Stimulated activated CD4-positive, alpha-beta T cell treated with anti-CD3 and anti-CD28 coated beads, TNF-alpha, amount 100 ng/mL, for 1 hour (primary cell): ENCODE measurements around the gene NBPF12.
A peak's percentile ranks its signal among the peaks of the same experiment; 100 is the strongest.
"Not testable (repeated sequence)": the region's sequence is repeated elsewhere in the genome, so short reads cannot be mapped to it uniquely, and the experiment has no call there.

ENCODE experiments used
- DNase-seq, 3 donors: peaks; one replicate each; pipeline ENCODE4 v3.0.0-alpha.2; 2020; ENCODE audit warnings: low read depth in 3 of 3, low spot score in 1 of 3

NBPF12 gene, protein sequence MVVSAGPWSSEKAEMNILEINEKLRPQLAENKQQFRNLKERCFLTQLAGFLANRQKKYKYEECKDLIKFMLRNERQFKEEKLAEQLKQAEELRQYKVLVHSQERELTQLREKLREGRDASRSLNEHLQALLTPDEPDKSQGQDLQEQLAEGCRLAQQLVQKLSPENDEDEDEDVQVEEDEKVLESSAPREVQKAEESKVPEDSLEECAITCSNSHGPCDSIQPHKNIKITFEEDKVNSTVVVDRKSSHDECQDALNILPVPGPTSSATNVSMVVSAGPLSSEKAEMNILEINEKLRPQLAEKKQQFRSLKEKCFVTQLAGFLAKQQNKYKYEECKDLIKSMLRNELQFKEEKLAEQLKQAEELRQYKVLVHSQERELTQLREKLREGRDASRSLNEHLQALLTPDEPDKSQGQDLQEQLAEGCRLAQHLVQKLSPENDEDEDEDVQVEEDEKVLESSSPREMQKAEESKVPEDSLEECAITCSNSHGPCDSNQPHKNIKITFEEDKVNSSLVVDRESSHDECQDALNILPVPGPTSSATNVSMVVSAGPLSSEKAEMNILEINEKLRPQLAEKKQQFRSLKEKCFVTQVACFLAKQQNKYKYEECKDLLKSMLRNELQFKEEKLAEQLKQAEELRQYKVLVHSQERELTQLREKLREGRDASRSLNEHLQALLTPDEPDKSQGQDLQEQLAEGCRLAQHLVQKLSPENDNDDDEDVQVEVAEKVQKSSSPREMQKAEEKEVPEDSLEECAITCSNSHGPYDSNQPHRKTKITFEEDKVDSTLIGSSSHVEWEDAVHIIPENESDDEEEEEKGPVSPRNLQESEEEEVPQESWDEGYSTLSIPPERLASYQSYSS (N-terminal part only)

GRCh38 chr1:146938242-146938902, at the start of gene NBPF12:
Gene NBPF12 (plus strand): TSS chr1:146938324. CDS start chr1:146960144, 21,820 bp downstream.
- peak; percentile 52 to 60 (median 54) for DNase-seq

DNA sequence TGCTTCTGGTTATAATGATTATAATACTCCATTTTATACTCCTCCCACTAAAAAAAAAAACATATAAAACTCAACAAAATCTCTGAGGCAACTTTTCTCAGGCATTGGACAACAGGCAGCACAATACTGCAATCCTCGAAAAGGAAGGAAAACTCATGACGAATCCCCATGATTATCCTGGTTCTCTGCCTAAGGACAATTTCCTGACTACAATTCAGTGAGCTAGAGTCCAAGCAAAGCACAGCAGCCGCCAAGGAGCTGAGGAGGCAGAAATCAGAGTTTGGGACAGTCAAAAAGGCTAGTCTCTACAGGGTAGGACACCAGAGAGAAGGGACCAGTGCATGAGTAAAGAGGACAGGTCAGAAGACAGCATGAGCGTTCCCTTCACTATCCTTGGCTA, 46.8 kb upstream of the NBPF12 start:
- not testable (repeated sequence) for DNase-seq

DNA sequence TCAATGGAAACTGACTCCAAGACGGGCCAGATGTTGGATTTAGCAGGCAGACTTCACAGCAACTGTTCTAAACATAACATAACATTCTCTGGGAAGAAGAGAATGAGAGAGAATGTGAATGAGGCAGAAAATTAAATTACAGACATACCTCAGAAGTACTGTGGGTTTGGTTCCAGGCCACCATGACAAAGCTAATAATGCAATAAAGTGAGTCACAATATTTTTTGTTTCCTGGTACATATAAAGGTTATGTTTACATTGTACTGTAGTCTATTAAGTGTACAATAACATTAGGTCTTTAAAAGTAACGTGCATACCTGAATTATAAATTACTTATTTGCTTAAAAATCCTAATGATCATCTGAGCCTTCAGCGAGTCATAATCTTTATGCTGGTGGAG, 45.8 kb upstream of the NBPF12 start:
- DNase-seq, result not testable (repeated sequence)

DNA sequence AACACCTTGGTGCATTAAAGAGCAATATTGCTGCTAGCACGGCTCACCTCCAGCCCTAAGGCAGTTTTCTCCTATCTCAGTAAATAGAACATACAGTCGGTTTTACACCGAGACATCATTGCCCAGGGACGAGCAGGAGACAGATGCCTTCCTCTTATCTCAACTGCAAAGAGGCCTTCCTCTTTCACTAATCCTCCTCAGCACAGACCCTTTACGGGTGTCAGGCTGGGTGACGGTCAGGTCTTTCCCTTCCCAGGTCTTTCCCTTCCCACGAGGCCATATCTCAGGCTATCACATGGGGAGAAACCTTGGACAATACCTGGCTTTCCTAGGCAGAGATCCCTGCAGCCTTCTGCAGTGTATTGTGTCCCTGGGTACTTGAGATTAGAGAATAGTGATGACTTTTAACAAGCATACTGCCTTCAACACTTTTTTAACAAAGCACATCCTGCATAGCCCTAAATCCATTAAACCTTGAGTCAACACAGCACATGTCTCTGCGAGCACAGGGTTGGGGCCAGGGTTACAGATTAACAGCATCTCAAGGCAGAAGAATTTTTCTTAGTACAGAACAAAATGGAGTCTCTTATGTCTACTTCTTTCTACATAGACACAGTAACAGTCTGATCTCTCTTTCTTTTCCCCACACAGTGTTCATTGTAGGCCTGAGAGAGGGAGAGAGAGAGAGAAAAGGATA, 30.4 kb upstream of the NBPF12 start:
- DNase-seq, result not testable (repeated sequence)

DNA sequence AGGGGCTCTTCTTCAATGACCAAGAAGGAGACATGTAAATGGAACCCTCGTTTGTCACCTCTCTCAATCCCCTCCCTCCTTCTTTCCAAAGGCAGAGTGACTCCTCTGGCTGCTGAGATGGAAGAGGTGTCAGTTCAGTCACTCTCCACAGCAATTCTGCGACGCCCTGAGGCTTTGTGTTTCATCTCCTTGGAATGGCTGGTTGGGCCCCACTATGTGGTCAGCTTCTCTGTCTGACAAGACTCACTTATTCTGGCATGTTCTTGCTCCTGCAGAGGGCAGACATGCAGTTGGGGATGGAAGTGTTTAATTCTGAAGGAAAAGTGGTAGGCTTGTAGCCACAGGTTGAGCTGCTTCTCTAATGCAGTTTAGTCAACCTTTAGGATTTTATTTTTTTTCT, 25.1 kb upstream of the NBPF12 start:
- DNase-seq, result not testable (repeated sequence)

DNA sequence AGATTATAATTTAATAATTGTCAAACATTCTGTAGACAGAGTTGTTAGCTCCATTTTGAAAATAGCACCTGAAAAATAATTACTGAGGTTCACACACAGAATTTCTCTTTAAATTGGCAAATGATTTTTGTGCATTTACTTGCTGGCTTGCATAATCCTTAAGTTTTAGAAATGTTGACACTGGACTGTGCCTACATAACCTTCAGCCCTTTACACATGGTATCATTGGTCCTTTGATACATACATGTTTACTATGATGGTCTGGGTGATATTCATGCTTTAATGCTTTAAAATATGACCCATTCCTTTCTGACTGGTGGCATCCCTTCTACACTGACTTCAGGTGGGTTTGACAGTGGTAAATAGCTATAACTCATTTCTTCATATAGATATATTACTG, 17.3 kb upstream of the NBPF12 start:
- not testable (repeated sequence) for DNase-seq

GRCh38 chr1:146922614-146923013, 15.5 kb upstream of the NBPF12 start:
- DNase-seq, result not testable (repeated sequence)

DNA sequence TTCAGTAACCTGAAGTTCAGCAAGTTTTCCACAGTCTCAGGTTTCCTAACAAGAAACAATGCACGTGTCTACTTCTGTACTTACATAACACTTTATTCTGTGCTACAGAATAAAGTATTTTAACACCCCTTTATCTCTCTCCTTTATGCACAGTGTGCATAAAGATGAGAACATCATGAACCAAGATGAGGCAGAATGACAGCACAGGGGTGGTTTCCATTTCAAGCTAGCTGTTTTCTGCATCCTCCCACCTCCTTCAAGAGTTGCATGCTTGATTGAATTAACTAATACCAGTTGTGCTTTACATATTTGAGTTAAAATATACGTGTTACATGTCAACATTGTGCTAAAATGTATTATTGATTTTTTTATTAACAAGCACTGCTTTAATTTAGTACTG, 14.0 kb upstream of the NBPF12 start:
- DNase-seq, result not testable (repeated sequence)

DNA sequence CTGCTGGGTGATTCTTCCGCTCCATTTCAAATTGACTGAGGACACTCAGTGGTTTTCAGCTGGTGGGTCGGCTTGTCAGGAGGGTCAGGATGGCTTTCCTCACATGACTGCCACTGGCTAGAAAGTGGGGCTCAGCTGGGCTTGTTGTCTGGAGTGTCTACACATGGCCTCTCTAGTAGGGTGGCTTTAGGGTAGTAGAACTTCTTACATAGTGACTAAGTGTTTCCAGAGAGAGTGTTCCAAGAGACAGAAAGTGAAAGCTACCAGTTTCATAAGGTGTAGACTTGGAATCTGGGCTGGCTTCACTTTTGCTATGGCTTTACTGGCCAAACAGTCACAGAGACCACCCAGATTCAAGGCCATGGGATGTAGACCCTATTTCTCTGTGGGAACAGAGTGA, 11.7 kb upstream of the NBPF12 start:
- not testable (repeated sequence) for DNase-seq

DNA sequence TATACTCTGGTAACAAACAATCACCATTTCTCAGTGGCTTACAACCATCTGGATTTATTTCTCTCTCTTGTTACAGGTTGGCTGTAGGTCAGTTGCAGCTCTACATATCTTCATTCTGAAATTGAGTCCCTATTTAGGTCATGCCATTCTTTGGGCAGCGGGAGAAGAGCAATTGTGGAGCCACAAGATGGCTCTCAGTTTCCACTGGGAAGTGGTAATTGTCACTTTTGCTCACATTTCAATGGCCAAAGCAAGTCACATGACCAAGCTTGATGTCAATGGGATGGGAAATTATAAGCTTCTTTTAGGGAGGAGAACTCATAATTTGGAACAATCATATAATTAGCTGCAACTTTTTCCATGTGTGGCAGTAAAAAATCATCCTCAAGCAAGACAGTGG, 7.9 kb upstream of the NBPF12 start:
- DNase-seq, result not testable (repeated sequence)

GRCh38 chr1:146934390-146935223, 3.5 kb upstream of the NBPF12 start:
- not testable (repeated sequence) for DNase-seq

- not testable (repeated sequence) for DNase-seq
These were observed 662 bp upstream of the NBPF12 start for GRCh38 chr1:146937462-146937861.

- not testable (repeated sequence) for DNase-seq
These were observed 1.0 kb downstream of the NBPF12 start for GRCh38 chr1:146938927-146939786.

DNA sequence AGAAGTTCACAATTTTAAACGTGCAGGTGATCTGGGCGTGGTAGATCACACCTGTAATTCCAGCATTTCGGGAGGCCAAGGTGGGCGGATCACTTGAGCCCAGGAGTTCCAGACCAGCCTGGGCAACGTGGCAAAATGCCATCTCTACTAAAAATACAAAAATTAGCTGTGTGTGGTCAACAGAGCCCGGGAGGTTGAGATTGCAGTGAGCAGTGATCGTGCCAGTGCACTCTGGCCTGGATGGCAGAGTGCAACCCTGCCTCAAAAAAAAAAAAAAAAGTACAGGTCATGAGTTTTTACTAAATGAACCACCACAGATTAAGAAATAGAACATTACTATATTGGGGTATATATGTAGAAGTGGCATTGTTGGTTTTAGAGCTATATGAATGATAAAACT, 2.2 kb downstream of the NBPF12 start:
- not testable (repeated sequence) for DNase-seq

- DNase-seq, result not testable (repeated sequence)
These were observed 5.3 kb downstream of the NBPF12 start for GRCh38 chr1:146943342-146943886.

DNA sequence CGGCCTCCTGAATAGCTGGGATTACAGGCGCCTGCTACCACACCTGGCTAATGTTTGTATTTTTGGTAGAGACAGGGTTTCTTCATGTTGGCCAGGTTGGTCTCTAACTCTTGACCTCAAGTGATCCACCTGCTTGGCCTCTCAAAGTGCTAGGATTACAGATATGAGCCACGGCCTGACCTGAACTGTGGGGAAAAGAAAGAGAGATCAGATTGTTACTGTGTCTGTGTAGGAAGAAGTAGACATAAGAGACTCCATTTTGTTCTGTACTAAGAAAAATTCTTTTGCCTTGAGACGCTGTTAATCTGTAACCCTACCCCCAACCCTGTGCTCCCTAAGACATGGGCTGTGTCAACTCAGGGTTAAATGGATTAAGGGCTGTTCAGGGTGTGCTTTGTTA, 10.0 kb downstream of the NBPF12 start:
- DNase-seq, result not testable (repeated sequence)

GRCh38 chr1:146964340-146964739, 26.2 kb downstream of the NBPF12 start:
- DNase-seq, result not testable (repeated sequence)

GRCh38 chr1:146966351-146966750, 28.2 kb downstream of the NBPF12 start:
- not testable (repeated sequence) for DNase-seq

GRCh38 chr1:146970656-146971055, 32.5 kb downstream of the NBPF12 start:
- not testable (repeated sequence) for DNase-seq
